SH-SY5Y (cell line): ENCODE results near the gene FGF6.

Experiments
- GATA2 ChIP-seq: IDR thresholded peaks from 2 replicates; pipeline ENCODE4 v1.6.1; 2011; ENCODE audit warnings: mild to moderate bottlenecking, low read depth, low read length
- GATA3 ChIP-seq: IDR thresholded peaks from 2 replicates; pipeline ENCODE4 v1.6.1; 2011; ENCODE audit warnings: low read depth, mild to moderate bottlenecking, low read length, moderate library complexity

- TF ChIP-seq GATA2 (no peak), GATA3 (no peak)
Observed at GRCh38 chr12:4483885-4484823, 38.5 kb upstream of the FGF6 start.
